MM.1S (cell line): ENCODE results near the gene POC1B.

ENCODE experiments used
- DNase-seq: peaks from one replicate; pipeline ENCODE4 v3.0.0-alpha.2; 2015
- H2AFZ ChIP-seq: fragments of 300-600 bp; sonication (generic); 2 replicates; pipeline ENCODE4 v1.6.0; 2016; ENCODE audit warnings: antibody characterized with exemption, low read length
- H3F3A ChIP-seq: fragments of 300-600 bp; sonication (generic); 2 replicates; pipeline ENCODE4 v1.6.1; 2016; ENCODE audit warnings: mild to moderate bottlenecking, antibody characterized with exemption, low read length, moderate library complexity, mixed read lengths; ENCODE audit not compliant: insufficient read depth
- H3K27ac ChIP-seq: fragments of 300-600 bp; sonication (generic); 2 replicates; pipeline ENCODE4 v1.5.1; 2016; ENCODE audit warnings: mild to moderate bottlenecking, low read length
- H3K27me3 ChIP-seq: fragments of 300-600 bp; sonication (generic); replicated peaks from 2 replicates; pipeline ENCODE4 v1.6.0; 2016; ENCODE audit warnings: low read length; ENCODE audit not compliant: insufficient read depth
- H3K36me3 ChIP-seq: fragments of 300-600 bp; sonication (generic); replicated peaks from 2 replicates; pipeline ENCODE4 v1.6.1; 2016; ENCODE audit warnings: mild to moderate bottlenecking, low read length, mixed read lengths; ENCODE audit not compliant: insufficient read depth
- H3K4me1 ChIP-seq: fragments of 300-600 bp; sonication (generic); 2 replicates; pipeline ENCODE4 v1.6.1; 2016; ENCODE audit warnings: low read length, mixed read lengths
- H3K4me2 ChIP-seq: fragments of 300-600 bp; sonication (generic); 2 replicates; pipeline ENCODE4 v1.6.0; 2016; ENCODE audit warnings: low read depth, low read length
- H3K4me3 ChIP-seq: fragments of 300-600 bp; sonication (generic); 2 replicates; pipeline ENCODE4 v1.5.1; 2016; ENCODE audit warnings: low read length, mixed read lengths
- H3K79me2 ChIP-seq: fragments of 300-600 bp; sonication (generic); 2 replicates; pipeline ENCODE4 v1.6.1; 2016; ENCODE audit warnings: mixed run types, low read length, mixed read lengths
- H3K9ac ChIP-seq: fragments of 300-600 bp; sonication (generic); 2 replicates; pipeline ENCODE4 v1.6.1; 2016; ENCODE audit warnings: low read length, mixed read lengths
- H3K9me2 ChIP-seq: fragments of 300-600 bp; sonication (generic); replicated peaks from 2 replicates; pipeline ENCODE4 v1.6.1; 2016; ENCODE audit warnings: mild to moderate bottlenecking, low read length, mixed read lengths; ENCODE audit not compliant: insufficient read depth
- H3K9me3 ChIP-seq: fragments of 300-600 bp; sonication (generic); replicated peaks from 2 replicates; pipeline ENCODE4 v1.6.1; 2016; ENCODE audit warnings: mild to moderate bottlenecking, low read length, mixed read lengths; ENCODE audit not compliant: insufficient read depth
- H4K20me1 ChIP-seq: fragments of 300-600 bp; sonication (generic); 2 replicates; pipeline ENCODE4 v1.6.1; 2016; ENCODE audit warnings: mild to moderate bottlenecking, low read length, moderate library complexity, mixed read lengths; ENCODE audit not compliant: insufficient read depth
- CTCF ChIP-seq: fragments of 300-600 bp; sonication (generic); IDR thresholded peaks from 2 replicates; pipeline ENCODE4 v1.5.1; 2016; ENCODE audit warnings: antibody characterized with exemption, low read length, mixed read lengths
- EZH2 ChIP-seq: fragments of 300-600 bp; sonication (generic); optimal IDR thresholded peaks from 2 replicates; pipeline ENCODE3; 2017; ENCODE audit warnings: low read depth, mild to moderate bottlenecking, antibody characterized with exemption, low read length, mixed read lengths
- EZH2phosphoT487 ChIP-seq: fragments of 300-600 bp; sonication (generic); IDR thresholded peaks from 2 replicates; pipeline ENCODE4 v1.6.1; 2018; ENCODE audit warnings: antibody characterized with exemption, low read length

The POC1B gene

GRCh38 chr12:89529738-89530137 is 3.9 kb upstream of the POC1B start:
- Histone ChIP-seq H4K20me1 (no peaks in the 10 kb centered on the region; the same call in 1 of the 2 replicates), H3K9me2 (no peaks in the 10 kb centered on the region), H3F3A (peaks cover 3% of the 10 kb centered on the region; the same call in 1 of the 2 replicates), H3K4me2 (no peak overlapping the region), H3K4me1 (peaks cover 12% of the 10 kb centered on the region; the same call in 1 of the 2 replicates), H2AFZ (no peak overlapping the region), H3K36me3 (no peaks in the 10 kb centered on the region), H3K9me3 (no peaks in the 10 kb centered on the region), H3K27ac (no peak overlapping the region), H3K9ac (no peak overlapping the region), H3K79me2 (peaks cover 22% of the 10 kb centered on the region), H3K4me3 (no peak overlapping the region), H3K27me3 (no peaks in the 10 kb centered on the region)
- peak; percentile 78 for TF ChIP-seq CTCF
- no peak for TF ChIP-seq EZH2
- no peak for TF ChIP-seq EZH2phosphoT487
- DNase-seq = peak; percentile 57

GRCh38 chr12:89528434-89528833 is 2.6 kb upstream of the POC1B start:
- Histone ChIP-seq H3K79me2 (peaks cover 35% of the 10 kb centered on the region), H3K9me3 (no peaks in the 10 kb centered on the region), H3K27ac (no peak overlapping the region), H3K9ac (no peak overlapping the region), H3F3A (peaks cover 6% of the 10 kb centered on the region; the same call in 1 of the 2 replicates), H2AFZ (no peak overlapping the region), H3K4me3 (no peak overlapping the region), H4K20me1 (no peaks in the 10 kb centered on the region), H3K9me2 (no peaks in the 10 kb centered on the region), H3K27me3 (no peaks in the 10 kb centered on the region), H3K4me1 (peaks cover 17% of the 10 kb centered on the region), H3K36me3 (no peaks in the 10 kb centered on the region), H3K4me2 (no peak overlapping the region)
- DNase-seq = no peak
- TF ChIP-seq CTCF (no peak), EZH2phosphoT487 (no peak)

GRCh38 chr12:89525305-89525823 is 483 bp downstream of the POC1B start:
- Histone ChIP-seq H3F3A (peaks cover 6% of the 10 kb centered on the region; the same call in 1 of the 2 replicates), H3K9me3 (no peaks in the 10 kb centered on the region), H3K4me1 (peaks cover 28% of the 10 kb centered on the region), H3K27ac (peak overlapping the region; percentile 88), H3K27me3 (no peaks in the 10 kb centered on the region), H3K4me3 (peak overlapping the region; percentile 88), H3K9me2 (no peaks in the 10 kb centered on the region), H3K9ac (peak overlapping the region; percentile 88), H3K79me2 (peaks cover 64% of the 10 kb centered on the region), H3K36me3 (no peaks in the 10 kb centered on the region), H3K4me2 (peak overlapping the region; percentile 81; the same call in 1 of the 2 replicates), H2AFZ (peak overlapping the region; percentile 84), H4K20me1 (no peaks in the 10 kb centered on the region)
- peak; percentile 63 for DNase-seq
- TF ChIP-seq EZH2phosphoT487 (no peak), CTCF (no peak), EZH2 (no peak)
